NCI-H2029 (cell line): Measurements from ENCODE around the gene WLS.
"Not testable (repeated sequence)": the region's sequence is repeated elsewhere in the genome, so short reads cannot be mapped to it uniquely, and the experiment has no call there.

Source experiments
- DNase-seq: peaks from one replicate; lab custom pipeline; 2025; lab: John Stamatoyannopoulos, UW

Gene WLS

DNA sequence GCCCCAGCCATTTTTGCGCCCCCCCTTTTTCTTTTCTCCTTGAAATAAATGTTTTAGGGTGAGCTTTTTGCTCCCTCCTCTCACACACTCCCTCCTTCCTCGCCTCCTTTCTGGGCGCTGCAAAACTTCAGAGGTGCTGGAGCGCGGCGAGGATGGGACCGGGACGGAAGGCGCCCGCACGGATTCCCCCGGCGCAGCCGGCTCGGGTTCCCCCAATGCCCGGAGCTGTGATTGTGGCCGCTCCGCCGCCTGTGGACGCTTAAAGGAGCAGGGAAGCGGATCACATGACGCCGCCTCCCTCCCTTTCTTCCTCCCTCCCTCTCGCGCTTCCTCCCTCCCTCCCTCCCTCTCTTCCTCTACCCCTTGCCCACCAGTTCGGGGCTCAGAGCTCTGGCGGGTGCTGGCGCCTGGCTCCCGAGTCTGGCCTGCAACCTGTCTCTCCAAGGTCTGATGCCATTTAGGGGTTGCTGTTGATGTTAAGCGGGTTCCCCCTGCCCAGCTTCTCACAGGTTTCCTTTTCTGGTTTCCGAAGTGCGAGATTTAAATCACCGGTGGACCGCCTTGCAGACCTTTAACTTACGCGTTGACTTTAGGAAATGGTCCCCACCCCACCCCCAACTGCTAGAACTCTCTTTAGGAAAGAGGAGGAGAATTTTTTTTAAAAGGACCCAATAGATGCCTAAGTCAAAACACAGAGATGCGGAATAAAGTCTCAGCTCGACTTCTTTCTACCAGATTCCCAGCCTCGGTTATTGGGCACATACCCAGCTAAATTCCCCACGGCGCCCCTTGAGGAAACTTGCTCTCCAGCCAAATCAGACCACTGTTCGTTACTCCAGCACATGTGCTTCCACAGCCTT is at the start of gene WLS:
Gene WLS (minus strand): TSS at position 235 of the 860 bp plus-strand sequence. CDS start 224 bp downstream, at position 11.
- peak; percentile 58 for DNase-seq

DNA sequence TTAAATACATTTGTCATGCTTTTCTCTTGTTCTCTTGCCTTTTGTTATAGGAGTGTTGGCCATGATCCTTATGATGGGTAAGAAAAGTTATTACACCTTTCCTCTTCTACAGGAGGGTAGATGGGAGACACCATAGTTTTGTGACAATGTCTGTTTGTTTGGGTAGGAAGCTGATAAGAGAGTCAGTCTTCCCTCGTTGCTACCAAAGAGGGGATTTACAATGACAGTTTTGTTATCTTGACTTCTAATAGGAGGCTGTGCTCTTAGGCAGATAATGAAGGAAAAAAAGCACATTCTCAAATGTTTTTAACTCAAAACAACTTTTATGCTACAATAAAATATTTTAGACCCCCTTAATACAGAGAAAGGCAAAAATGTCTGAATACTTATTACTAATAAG is 48.0 kb upstream of the WLS start:
- no peak for DNase-seq

DNA sequence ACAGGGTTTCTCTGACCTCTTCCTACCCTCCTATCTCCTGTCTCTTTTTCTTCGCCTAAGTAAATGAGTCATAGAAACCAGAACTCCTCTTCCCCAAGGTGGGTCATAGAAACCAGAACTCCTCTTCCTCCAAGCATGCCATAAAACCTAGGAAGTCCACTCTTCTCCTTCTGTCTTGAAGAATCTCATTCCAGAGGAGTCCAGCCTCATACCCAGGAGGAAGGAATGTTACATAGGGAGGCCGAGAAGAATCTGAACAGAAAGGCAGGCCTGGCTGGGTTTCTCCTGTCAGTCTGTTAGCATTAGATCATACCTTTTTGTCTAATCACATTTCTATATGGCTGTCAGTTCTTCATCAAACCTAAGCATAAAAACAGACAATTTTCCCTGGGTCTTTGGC is 47.5 kb upstream of the WLS start:
- DNase-seq: no peak

DNA sequence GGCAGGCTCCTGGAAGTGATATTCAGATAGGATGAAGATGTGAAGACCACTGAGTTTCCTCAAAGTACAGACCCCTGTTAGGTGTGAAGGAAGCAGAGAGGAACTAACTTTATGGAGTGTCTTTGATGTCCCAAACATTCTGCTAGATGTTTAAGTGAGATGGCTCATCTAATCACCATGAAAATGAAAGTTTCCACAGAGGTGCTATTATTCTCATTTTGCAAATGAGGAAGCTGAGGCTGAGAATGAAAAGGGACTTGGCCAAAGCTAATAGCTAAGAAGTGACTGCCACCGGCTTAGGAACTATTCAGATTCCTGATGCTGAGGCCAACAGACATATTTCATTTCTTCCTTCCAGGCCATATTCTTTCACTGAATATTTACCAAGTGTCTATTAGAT is 45.9 kb upstream of the WLS start:
- DNase-seq: no peak

DNA sequence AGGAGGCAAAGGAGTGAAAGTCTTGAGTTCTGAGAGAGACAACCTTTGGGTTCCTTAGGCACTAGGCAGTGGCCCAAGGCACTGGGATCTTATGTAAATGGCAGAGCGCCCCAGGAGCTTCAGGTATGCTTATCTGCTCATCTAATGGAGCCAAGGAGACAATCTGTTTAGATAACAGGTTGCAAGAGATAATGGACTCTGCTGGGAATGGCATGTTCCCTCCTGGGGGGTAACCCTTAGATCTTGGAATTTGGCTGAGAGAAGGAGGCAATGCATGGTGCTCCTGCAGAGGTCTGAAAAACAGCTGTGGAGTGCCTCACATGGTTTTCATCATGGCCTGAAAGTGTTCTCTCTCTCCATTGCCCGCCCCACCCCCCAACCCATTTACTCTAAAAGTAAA is 44.1 kb upstream of the WLS start:
- DNase-seq: no peak

DNA sequence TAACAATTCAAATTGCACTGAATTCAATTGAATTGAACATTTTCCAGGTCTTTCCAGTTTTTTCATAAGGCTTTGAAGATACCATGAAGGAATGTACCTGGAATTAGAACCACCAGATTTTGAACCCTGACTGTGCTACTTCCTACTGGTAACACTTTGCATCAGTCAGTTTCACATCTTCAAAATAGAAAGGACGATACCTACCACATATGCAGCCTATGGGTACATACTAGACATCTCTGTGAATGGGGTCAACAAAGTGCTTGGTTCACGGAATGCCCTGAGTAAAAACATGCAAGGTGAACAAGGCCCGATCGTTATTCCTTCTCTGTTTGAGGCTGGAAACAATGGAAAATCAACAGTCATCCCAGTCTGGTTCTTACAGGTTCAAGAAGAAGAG is 41.2 kb upstream of the WLS start:
- DNase-seq: no peak

DNA sequence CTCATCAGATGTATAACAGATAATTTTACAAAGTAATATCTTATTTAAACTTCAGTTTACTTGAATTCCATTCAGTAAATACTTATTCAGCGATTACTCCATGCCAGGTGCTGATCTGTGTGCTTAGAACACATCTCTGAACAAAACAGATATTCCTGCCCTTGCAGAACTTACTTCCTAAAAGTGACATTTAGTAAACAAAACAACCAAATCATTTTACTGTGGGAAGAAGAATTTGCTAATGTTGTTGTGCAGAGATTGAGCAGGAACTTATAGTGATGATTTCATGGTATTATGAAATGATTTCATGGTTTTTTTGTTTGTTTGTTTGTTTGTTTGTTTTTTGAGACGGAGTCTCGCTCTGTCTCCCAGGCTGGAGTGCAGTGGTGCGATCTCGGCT is 39.3 kb upstream of the WLS start:
- no peak for DNase-seq

DNA sequence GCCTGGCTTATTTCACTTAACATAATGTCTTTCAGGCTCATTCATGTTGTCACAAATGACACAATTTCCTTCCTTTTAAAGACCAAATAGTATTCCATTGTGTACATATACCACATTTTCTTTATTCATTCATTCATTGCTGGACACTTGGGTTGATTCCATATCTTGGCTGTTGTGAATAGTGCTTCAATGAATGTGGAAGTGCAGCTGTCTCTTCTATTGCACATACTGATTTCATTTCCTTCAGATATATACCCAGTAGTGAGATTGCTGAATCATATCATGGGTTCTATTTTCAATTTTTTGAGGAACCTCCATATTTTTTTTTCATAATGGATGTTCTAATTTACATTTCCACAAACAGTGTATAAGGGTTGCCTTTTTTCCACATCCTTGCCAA is 38.6 kb upstream of the WLS start:
- DNase-seq: no peak

DNA sequence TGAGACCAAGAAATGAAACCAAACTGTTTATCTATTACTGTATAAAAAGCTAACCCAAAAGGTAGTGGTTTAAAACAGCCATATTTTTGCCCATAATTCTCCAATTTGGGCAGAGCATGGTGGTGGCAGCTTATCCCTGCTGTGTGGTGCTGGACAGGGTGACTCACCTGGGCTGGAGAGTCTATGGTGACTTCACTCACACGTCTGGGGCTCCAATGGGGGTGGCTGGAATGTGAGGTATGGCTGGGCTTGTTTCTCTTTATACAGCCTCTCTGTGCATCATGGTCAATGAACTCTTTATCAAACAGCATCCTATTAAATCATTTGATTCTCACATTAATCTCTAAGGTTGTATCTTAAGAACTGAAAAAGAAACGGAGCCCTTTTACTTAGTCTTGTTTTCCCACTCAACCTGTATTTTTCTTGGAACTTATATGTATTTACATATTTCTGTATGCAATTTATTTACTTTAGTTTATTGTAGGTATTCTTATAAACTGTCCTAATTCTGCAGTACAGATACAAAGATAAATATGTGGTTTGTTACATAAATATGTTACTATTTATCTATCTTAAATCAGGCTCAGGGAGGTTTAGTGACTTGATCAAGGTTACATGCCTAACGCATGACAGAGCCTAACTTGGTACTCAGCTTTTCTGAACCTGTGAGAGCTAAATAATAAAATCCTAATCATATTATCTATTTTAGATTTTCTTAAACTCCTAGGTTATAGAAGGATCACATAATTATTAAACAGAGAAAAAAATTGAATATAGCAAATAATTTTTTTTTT is 37.5 kb upstream of the WLS start:
- no peak for DNase-seq

DNA sequence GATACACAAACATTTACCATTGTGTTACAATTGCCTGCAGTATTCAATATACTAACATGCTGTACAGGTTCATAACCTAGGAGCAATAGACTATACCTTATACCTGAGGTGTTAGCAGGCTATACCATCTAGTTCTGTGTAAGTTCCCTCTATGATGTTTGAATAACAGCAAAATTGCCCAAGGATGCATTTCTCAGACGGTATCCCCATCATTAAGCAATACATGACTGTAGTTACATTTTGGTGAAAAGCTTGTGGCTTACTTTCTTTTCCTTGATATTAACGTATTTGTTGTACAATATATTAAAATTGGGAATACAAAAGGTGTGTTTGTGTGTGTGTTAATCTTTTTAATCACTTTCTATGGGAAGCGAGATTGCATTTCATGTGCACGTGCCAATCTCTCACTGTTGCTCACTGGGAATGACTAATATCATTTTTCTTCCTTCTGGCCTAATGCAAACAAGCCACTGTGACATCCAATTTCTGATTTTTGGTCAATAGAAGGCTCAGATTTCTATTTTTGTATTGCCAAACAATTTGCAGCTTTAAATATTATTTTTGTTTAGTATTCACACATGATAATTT is 36.7 kb upstream of the WLS start:
- no peak for DNase-seq

DNA sequence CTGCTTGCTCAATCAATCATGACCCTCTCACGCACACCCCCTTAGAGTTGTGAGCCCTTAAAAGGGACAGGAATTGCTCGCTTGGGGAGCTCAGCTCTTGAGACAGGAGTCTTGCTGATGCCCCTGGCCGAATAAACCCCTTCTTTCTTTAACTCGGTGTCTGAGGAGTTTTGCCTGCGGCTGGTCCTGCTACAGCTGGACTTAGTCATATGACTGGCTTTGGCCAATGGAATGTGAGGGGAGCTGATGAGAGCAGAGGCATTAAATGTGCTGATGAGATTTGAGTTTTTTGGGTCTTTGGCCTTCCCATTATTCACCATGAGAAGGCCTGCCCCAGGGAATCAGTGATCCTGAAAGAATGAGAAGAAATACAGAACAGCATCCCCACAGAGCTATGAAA is 24.5 kb upstream of the WLS start:
- not testable (repeated sequence) for DNase-seq

DNA sequence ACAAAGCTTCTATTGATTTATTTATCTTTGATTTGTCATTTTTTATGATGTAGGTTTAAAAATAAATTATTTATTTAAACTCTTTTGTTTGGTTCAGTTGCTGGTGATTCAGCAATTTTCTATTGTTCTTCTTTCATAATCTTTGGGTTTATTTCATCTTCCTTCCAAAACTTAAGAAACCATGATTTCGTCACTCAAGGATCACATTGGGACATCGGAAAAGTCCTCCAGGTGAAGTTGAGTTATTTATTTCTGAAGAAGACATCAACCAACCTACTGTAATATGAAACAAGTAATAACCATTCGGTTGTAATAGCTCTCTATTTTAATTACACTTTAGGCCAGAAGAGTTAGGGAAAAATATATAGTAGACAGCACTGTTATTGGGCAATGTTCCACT is 23.0 kb upstream of the WLS start:
- no peak for DNase-seq

DNA sequence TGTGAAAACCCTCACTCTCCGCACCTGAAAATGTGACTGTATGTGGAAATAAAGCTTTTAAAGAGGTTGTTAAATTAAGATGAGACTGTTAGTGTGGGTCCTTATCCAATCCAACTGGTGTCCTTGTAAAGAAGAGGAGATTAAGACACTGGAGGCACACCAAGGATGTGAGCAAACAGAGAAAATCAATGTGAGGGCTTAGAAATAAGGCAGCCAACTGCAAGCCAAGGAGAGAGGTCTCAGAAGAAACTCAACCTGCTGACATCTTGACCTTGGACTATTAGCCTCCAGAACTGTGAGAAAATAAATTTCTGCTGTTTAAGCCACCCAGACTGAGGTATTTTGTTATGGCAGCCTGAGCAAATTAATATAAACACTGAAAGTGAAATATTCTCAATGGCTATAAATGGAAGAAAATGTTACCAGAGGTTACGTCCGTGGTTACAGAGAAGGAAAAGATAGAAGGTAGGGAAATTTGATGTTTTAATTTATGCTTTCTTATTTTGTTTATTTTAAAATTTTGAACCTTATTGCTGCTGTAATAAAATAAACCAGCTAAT is 22.4 kb upstream of the WLS start:
- DNase-seq: no peak

DNA sequence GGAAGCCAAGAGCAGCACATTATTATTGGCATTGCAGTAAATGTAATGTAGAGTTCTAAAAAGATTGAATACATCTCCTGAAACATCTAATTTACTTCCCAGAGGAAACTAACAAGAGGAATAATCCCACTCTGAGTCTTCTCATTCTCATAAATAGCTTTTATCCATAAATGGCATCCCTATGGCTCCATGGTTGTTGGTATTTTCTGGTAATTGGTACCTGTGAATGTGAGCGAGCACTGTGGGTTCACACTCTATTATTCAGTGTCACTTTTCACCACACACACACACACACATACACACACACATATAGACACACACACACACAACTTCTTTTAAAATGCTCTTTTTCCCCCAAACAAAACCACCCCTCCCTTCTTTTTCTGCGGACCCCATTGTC is 4.7 kb upstream of the WLS start:
- DNase-seq: no peak

DNA sequence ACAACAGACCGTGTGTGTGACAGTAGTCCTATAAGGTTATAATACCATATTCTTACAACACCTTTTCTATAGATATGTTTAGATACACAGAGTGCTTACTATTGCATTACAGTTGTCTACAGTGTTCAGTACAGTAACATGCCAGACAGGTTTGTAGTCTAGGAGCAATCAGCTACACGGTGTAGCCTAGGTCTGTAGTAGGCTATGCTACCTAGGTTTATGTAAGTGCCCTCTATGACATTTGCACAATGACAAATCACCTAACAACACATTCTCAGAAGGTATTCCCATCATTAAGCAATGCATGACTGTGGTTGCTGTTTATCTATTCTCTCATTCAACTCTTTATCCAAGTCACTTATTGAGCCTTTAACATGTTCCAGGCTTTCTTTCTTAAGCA is 1.8 kb upstream of the WLS start:
- no peak for DNase-seq

DNA sequence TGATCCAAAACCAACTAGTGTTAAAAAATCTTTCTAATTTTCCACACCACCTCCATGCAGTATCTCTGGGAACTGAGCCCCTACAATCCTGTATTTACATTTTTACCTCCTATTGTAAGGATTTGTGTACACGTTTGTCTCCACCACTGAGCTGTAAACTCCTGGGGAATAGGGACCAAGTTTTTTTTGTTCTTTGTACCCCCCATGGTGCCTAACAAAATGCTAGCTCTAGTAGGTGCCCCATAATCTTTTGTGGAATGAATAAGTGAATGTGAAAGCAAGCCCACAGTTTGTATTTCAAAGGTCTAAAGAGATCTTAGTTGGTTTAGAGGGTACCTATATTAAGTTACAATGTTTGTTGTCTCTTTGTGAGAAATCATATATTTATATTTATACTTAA is 879 bp upstream of the WLS start:
- DNase-seq: no peak

DNA sequence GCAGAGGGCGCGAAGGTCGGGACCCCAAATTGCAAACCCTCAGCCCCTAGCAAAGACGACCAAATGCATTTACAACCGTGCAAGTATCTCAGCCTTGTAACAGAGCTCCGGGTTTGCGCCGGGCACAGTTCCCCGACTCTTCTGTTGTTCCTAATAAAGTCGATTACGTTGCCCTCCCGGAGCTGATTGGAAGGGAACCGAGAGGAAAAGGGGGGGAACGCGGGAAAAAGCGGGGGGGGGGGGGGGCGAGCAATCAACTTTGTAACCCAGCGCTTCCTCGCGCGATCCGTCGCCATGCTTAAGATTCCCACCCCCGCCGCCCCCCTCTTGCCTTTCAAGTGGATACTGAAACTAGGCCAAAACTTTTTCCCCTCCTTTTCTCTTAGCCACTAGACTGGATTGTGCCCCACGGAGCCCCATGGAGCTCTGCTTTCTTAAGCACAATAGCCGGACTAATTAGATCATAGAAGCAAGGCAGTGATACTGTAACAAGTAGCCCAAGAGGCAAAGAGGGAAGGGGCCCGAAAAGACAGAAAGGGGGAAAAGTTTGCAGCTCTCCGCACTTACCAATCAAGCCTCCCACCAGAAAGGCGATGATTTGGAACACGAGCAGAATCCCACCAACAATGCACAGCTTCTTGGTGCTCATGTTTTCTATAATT is 565 bp downstream of the WLS start:
- peak; percentile 60 for DNase-seq

DNA sequence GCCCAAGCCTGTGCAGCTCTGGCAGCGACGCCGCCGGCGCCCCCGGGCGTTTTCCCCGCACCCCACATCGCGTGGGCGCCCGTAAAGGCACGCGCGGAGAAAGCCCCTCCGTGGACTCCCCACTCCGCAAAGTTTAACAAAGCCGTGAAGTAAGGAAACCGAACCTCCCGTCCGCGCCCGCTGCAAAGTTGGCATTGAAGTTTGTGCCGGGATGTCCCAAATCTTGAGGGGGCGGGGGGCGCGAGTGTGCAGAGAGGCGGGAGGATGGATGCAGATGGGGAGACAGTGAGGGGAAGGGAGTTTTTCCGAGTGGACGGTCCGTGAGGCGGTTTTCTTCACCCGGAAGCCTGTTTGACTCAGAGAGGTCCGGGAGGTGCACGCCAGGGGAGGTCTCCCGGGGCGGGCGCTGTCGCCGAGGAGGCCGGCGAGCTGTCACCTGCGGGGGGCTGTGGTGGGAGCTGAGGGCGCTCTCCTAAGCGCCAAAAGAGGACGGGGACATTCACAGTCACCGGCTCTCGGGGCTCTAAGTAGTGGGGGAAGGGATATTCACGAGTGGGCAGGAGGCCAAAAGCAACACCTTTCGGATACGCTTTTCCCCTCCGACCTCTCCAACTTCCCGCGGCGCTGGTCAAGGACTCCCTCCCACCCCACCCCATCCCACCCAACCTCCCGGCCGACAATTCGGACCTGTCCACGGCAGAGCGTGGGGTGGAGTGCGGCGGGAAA is 1.3 kb downstream of the WLS start:
- peak; percentile 47 for DNase-seq

DNA sequence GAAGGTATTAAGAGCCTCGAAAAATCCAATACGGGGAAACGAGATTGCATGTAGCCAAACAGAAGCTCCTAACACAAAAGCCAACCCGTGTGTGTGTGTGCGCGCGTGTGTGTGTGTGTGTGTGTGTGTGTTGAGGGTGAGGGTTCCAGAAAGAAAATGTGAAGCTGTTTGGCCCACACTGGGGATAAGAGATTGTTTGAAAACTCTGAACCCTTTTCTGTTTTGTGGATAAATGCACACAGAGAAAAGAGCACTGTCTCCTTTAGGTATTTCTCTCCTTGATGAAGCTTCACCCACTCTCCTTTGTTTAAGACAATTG is 1.9 kb downstream of the WLS start:
- DNase-seq: peak; percentile 39

DNA sequence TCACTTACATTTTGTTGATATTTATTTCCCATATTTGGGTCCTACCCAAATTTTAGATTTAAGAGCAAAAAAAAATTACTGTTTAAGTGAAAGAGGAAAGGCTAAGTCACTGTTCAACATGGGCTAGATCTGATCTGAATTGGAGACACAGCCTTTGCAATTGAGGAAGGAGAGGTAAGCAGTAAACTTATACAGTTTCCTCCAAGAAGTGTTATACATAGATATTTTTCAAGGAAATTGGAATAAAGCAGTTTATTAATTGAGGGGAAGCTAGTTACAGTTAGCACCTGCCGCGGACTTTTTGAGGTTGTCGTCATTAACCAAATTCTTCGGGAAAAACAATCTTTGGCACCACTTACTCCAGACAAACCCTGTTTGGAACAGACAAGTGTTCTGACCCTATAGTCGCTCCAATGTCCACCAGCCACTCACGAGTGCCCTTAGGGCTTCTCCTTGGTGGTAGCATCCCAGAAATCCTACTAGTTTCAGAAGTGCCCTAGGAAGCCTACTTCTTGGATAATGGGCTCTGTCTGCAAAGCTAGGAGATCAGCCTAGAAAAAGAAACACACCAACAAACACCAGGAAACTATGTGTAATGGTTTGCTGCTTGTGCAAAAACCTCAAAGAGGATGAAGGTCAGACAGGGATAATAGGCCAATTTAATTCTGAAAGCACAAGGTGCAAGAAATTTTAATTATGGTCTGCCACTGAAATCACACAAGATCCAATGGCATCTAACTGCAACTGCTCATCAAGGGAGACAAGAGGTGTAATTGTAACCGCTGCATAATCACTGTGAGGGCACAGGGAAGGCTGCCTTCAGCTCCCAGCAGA is 2.5 kb downstream of the WLS start:
- DNase-seq: no peak

DNA sequence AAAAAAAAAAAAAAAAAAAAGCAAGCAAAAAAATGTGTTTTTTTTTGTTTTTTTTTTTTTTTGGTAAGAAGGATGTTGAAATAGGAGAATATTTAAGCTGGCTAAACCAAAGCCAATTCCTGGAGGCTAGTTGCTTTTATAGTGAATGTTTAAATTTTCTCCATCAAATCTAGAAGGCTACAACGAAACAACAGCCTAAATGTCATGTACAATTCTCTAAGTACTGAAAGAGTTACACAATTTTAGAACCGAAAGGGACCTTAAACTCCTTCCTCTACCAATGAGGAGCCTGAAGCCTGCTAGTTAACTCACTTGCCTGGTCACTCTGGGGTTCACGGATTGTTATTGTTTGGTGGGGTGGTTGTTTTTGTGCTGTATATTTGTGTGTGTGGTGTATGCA is 3.5 kb downstream of the WLS start:
- no peak for DNase-seq
